ENCODE measurements around the gene CASKIN1.
"Not testable (repeated sequence)": the region's sequence is repeated elsewhere in the genome, so short reads cannot be mapped to it uniquely, and the experiment has no call there.

Gene CASKIN1

GRCh38 chr16:2196162-2196980 lies at the start of gene CASKIN1:
Gene CASKIN1 (minus strand): TSS chr16:2196605. CDS start chr16:2196432, 173 bp downstream.
- DNase-seq (ENCODE audit: low read depth): no peak

GRCh38 chr16:2244926-2245795 lies 48.8 kb upstream of the CASKIN1 start:
- no peak for DNase-seq (ENCODE audit: low read depth)

DNA sequence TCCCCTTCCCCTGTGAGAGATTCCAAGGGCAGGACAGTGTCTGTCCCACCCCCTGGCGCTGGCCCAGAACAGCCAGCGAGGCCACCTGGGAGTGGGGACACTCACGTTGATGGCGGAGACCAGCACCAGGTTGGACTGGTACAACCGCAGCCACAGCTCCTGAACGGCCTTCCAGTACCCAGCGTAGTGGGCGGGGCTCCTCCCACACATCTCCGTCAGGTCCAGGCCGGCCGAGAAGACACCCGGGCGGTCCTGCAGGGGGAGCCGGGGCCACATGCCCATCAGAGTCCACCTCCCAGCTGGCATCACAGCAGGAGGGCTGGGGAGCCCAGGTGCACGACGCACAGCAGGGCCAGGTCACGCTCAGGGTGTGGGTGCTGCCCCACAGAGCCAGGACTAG lies 47.9 kb upstream of the CASKIN1 start:
- DNase-seq (ENCODE audit: low read depth): no peak

- DNase-seq (ENCODE audit: low read depth): no peak
Observed at GRCh38 chr16:2243781-2244180, 47.4 kb upstream of the CASKIN1 start.

DNA sequence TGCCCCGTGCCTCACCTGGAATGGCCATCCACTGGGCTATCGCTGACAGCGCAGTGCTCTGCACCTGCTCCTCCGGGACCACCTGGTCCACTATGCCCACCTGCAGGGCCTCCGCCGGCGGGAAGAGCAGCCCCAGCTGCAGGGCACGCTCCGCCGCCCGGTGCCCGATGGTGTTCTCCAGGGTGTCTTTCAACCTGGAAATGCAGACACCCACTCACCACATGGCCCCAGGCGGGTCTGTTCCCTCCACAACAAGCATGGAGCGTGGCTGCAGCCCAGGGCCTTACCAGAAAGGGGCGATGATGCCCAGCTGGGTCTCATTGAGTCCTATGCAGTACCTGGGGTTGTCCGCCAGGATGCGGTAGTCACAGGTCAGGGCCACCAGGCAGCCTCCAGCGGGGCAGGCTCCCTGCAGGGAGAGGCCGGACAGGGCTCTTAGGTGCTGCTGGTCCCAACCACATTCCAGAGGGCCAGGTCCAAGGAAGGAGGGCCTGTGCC lies 46.7 kb upstream of the CASKIN1 start:
- no peak for DNase-seq (ENCODE audit: low read depth)

- no peak for DNase-seq (ENCODE audit: low read depth)
Observed at GRCh38 chr16:2242598-2242997, 46.2 kb upstream of the CASKIN1 start.

GRCh38 chr16:2240331-2240730 lies 43.9 kb upstream of the CASKIN1 start:
- DNase-seq (ENCODE audit: low read depth): not testable (repeated sequence)

GRCh38 chr16:2238838-2239675 lies 42.7 kb upstream of the CASKIN1 start:
- DNase-seq (ENCODE audit: low read depth): no peak

GRCh38 chr16:2238150-2238837 lies 41.9 kb upstream of the CASKIN1 start:
- no peak for DNase-seq (ENCODE audit: low read depth)

- DNase-seq (ENCODE audit: low read depth): no peak
Observed at GRCh38 chr16:2237493-2238149, 41.2 kb upstream of the CASKIN1 start.

- no peak for DNase-seq (ENCODE audit: low read depth)
Observed at GRCh38 chr16:2237102-2237482, 40.7 kb upstream of the CASKIN1 start.

GRCh38 chr16:2236337-2237101 lies 40.1 kb upstream of the CASKIN1 start, which contains the start of gene DNASE1L2:
Gene DNASE1L2 (plus strand): TSS chr16:2236444. CDS start chr16:2236817, 373 bp downstream.
- DNase-seq (ENCODE audit: low read depth): no peak

DNA sequence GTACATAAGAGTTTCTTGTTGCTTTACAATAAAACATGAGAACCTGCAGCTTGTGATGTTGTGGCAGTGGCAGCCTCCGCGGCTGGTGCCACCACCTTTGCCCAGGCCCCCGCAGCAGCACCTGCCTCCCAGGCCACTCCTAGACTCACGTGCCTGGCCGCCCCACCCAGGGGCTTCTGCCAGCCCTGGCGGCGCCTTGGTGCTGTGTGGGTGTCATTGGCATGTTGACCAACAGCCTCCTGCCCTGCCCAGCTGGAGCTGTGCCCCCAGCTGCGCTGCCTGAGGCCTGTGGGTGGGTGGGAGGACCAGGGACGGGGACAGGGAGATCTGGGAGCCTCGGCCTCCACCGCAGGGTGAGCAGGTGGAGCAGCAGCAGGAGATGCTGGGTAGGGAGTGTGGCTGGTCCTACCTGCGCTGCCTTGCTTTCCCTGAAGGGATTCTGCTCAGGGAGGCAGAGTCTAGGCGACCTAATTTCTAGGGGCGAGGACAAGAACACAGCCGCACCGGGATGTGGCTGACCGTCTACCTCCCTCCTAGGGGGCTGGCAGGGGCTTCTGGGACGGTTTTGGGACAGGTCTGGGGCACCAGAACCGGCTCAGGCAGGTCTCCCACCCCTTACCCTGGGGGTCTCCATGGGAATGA lies 39.4 kb upstream of the CASKIN1 start:
- no peak for DNase-seq (ENCODE audit: low read depth)

DNA sequence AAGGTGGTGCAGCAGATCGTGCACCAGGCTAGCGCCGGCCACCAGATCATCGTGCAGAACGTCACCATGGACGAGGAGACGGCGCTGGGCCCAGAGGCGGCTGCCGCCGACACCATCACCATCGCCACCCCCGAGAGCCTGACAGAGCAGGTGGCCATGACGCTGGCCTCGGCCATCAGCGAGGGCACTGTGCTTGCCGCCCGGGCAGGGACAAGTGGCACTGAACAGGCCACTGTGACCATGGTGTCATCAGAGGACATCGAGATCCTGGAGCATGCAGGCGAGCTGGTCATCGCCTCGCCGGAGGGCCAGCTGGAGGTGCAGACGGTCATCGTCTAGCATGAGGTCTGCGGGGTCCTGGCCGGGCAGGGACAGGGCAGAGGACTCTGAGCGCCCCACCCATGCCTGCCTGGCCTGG lies 38.8 kb upstream of the CASKIN1 start:
- no peak for DNase-seq (ENCODE audit: low read depth)

DNA sequence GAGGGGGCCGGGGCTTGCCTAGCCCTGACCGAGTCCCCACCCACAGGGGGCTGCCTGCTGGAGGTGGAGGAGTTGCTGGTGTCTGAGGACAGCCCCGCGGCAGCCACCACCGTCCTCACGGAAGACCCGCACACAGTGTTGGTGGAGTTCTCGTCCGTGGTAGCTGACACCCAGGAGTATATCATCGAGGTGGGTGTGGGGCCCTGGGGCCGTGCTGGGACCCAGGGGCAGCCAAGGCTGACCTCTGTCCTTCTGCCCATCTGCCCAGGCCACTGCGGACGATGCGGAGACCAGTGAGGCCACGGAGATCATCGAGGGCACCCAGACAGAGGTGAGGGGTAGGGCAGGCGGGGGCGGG lies 38.4 kb upstream of the CASKIN1 start:
- DNase-seq (ENCODE audit: low read depth): no peak

DNA sequence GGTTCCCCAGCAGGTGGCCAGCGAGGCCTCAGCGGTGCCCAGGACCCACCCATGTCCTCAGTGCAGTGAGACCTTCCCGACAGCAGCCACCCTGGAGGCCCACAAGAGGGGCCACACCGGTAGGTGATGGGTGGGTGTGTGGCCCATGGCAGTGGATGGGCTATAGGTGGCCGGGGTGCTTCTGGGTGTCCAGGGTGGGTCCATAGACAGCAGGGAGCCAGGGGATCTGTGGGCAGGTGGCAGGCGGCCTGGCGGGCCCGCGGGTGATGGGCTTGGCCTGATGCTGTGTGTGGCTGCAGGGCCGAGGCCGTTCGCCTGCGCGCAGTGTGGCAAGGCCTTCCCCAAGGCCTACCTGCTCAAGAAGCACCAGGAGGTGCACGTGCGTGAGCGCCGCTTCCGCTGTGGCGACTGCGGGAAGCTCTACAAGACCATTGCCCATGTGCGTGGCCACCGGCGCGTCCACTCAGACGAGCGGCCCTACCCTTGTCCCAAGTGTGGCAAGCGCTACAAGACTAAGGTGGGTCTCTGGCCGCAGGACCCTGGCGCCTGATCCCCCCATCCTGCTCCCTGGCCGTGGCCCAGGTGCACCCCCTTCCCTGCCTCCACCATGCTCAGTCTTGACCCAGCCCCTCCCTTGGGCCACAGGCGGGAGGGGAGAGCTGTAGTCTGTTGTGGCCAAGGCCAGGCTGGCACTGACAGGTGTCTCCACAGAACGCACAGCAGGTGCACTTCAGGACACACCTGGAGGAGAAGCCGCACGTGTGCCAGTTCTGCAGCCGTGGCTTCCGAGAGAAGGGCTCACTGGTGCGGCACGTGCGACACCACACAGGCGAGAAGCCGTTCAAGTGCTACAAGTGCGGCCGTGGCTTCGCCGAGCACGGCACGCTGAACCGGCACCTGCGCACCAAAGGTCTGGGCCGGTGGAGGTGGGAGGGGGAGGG lies 37.7 kb upstream of the CASKIN1 start:
- DNase-seq (ENCODE audit: low read depth): no peak

GRCh38 chr16:2233046-2233775 lies 36.8 kb upstream of the CASKIN1 start:
- DNase-seq (ENCODE audit: low read depth): no peak
